ENCODE data around the gene ARID1B.

ARID1B gene

DNA sequence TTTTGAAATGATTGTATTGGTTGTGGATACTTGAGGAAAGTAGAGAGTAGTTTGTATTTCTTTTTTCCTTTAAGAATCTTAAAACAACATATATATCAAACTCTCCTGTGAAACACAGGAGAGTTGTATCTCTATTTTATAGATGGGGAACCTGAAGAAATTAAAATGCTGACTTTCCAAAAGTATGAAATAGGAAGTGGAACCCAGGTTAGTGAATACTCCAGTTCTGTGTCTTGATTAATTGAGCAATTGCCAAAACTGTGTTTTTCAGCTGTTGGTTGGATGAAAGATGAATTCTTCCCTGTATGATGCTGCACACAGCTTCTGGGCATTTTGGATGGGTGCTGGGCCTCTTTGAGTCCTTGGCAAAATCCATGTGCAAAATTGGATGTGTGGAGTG, 86.3 kb downstream of the ARID1B start:
- TF ChIP-seq, protein P1, sequence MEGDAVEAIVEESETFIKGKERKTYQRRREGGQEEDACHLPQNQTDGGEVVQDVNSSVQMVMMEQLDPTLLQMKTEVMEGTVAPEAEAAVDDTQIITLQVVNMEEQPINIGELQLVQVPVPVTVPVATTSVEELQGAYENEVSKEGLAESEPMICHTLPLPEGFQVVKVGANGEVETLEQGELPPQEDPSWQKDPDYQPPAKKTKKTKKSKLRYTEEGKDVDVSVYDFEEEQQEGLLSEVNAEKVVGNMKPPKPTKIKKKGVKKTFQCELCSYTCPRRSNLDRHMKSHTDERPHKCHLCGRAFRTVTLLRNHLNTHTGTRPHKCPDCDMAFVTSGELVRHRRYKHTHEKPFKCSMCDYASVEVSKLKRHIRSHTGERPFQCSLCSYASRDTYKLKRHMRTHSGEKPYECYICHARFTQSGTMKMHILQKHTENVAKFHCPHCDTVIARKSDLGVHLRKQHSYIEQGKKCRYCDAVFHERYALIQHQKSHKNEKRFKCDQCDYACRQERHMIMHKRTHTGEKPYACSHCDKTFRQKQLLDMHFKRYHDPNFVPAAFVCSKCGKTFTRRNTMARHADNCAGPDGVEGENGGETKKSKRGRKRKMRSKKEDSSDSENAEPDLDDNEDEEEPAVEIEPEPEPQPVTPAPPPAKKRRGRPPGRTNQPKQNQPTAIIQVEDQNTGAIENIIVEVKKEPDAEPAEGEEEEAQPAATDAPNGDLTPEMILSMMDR (IDR thresholded peaks at IDR 0.05): no peak
- Histone ChIP-seq H3K4me1 (ENCODE audit: control insufficient read depth in 1 of 2, insufficient read depth in 1 of 2, low read depth in 1 of 2, low read length in 1 of 2) (peaks cover 4 to 18% of the 10 kb centered on the region in 2 experiments), H3K27me3 (no peaks in the 10 kb centered on the region), H3K9me3 (no peaks in the 10 kb centered on the region), H3K4me3 (ENCODE audit: low read depth in 1 of 2, low read length in 1 of 2) (no peak overlapping the region), H3K36me3 (no peaks in the 10 kb centered on the region), H3K27ac (no peak overlapping the region)

DNA sequence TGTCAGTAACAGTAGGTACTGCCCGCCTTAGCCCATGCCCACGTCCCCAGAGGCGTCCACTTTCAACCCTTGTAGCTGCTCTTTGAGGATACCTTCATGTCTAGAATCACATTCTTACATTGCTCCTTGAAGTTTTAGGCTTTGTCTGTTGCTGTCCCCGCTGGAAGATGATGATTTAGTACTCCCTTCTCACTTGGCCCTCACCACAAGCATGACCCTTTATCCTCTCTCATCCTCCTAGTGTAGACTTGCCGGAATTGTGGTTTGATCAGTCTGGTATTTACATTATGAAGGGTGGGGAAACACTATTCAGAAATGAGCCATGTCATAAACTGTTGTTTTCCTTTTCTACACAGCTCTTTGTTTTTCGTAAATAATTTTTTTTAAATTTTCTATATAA, 87.4 kb downstream of the ARID1B start:
- peaks cover 4 to 18% of the 10 kb centered on the region in 2 experiments for H3K4me1 ChIP-seq (ENCODE audit: control insufficient read depth in 1 of 2, insufficient read depth in 1 of 2, low read depth in 1 of 2, low read length in 1 of 2)
- H3K4me3 ChIP-seq (ENCODE audit: low read depth in 1 of 2, low read length in 1 of 2): no peak overlapping the region
- no peaks in the 10 kb centered on the region for H3K36me3 ChIP-seq
- no peaks in the 10 kb centered on the region for H3K27me3 ChIP-seq
- H3K9me3 ChIP-seq: no peaks in the 10 kb centered on the region
- TF ChIP-seq, protein P1 (IDR thresholded peaks at IDR 0.05): no peak
- no peak overlapping the region for H3K27ac ChIP-seq

DNA sequence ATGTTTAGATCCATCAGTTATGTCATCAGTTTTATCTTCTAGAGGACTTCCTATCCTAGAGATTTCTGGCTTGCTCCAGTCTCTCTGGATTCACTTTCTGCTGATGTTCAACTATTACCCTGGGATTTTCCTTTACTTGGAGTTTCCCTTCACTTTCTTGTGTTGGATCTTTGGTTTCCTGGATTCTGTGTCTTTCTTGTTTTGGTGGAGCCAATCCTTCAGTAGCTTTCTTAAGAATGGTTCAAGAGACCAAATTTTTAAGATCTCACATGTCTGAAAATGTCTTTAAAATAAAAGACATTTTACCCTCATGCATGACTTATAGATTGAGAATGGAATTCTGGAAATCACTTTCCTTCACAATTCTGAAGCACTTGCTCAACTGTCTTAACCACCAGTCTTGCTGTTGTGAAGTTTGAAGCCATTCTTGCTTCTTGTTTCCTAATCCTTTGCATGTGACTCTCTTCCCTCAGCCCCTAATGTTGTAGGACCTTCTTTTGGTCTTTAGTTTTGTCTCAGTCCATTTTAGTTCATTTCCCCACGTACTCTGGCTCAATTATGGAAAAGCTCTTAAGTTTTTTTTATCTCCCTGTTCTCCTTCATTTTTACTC, 87.9 kb downstream of the ARID1B start:
- H3K27me3 ChIP-seq: no peaks in the 10 kb centered on the region
- H3K36me3 ChIP-seq: no peaks in the 10 kb centered on the region
- TF ChIP-seq, protein P1 (IDR thresholded peaks at IDR 0.05): no peak
- H3K4me1 ChIP-seq (ENCODE audit: control insufficient read depth in 1 of 2, insufficient read depth in 1 of 2, low read depth in 1 of 2, low read length in 1 of 2): peaks cover 4 to 18% of the 10 kb centered on the region in 2 experiments
- no peak overlapping the region for H3K4me3 ChIP-seq (ENCODE audit: low read depth in 1 of 2, low read length in 1 of 2)
- H3K9me3 ChIP-seq: no peaks in the 10 kb centered on the region
- no peak overlapping the region for H3K27ac ChIP-seq

- Histone ChIP-seq H3K9me3 (no peaks in the 10 kb centered on the region), H3K36me3 (no peaks in the 10 kb centered on the region), H3K27me3 (no peaks in the 10 kb centered on the region), H3K27ac (no peak overlapping the region), H3K4me3 (ENCODE audit: low read depth in 1 of 2, low read length in 1 of 2) (no peak overlapping the region), H3K4me1 (ENCODE audit: control insufficient read depth in 1 of 2, insufficient read depth in 1 of 2, low read depth in 1 of 2, low read length in 1 of 2) (peaks cover 4 to 18% of the 10 kb centered on the region in 2 experiments)
- TF ChIP-seq, protein P1 (IDR thresholded peaks at IDR 0.05): no peak
Measured at GRCh38 chr6:156866220-156867015, 89.2 kb downstream of the ARID1B start.

- no peak overlapping the region for H3K27ac ChIP-seq
- no peaks in the 10 kb centered on the region for H3K9me3 ChIP-seq
- no peak overlapping the region for H3K4me3 ChIP-seq (ENCODE audit: low read depth in 1 of 2, low read length in 1 of 2)
- H3K27me3 ChIP-seq: no peaks in the 10 kb centered on the region
- peaks cover 4 to 18% of the 10 kb centered on the region in 2 experiments for H3K4me1 ChIP-seq (ENCODE audit: control insufficient read depth in 1 of 2, insufficient read depth in 1 of 2, low read depth in 1 of 2, low read length in 1 of 2)
- TF ChIP-seq, protein P1 (IDR thresholded peaks at IDR 0.05): no peak
- H3K36me3 ChIP-seq: no peaks in the 10 kb centered on the region
Measured at GRCh38 chr6:156867121-156867520, 89.9 kb downstream of the ARID1B start.

Data from neutrophil (primary cell).